ENCODE measurements around the gene MED4.

The MED4 gene

DNA sequence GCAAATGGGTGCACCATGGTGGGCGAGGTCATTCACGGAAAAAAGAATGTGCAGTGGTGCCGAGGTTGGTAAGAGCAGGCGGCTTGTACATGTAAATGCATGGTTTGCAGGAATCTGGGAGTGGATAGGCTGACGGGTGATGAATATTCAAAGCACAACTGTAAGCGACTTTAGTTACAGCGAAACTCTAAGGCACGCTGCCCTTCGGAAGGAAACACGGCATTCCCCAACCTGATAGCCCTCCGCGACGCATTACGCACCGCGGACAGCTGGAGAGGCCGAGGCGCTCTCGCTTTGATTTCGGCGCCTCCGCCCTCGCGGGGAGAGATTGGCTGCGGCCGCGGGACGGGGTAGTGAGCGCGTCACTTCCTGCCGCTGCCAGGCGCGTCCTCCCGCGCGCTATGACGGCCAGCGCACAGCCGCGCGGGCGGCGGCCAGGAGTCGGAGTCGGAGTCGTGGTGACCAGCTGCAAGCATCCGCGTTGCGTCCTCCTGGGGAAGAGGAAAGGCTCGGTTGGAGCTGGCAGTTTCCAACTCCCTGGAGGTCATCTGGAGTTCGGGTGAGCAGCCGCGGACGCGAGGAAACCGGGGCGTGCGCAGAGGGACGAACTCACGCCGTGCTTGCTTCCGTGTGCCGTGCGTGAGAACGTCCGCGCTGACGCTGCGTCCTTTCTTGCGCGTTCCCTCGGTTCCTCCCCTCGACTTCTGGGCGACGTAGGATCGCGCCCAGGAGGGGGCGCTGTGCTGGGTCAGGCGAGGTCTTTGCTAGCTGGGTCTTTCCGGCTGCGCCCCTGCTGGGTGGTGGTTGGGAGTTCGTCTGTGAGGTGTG lies 57.3 kb downstream of the MED4 start, which contains the start of gene NUDT15:
TSS of gene NUDT15 (plus strand) at position 381 of the 828 bp plus-strand sequence. CDS start at position 402, 21 bp downstream.
- peak; percentile 95 for DNase-seq (ENCODE audit: low spot score)

DNA sequence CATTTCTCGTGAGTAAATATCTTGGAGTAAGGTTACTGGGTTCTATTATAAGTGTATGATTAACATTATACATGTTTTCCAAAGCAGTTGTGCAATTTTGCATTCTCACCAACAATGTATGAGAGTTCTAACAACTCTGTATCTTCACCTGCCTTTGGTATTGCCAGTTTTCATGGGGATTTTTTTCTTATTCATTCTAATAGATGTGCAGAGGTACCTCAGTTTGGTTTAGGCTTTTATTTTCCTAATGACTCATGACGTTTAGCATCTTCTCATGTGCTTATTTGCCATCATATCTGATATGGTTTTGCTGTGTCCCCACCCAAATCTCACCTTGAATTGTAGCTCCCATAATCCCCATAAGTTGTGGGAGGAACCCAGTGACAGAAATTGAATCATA lies 65.0 kb downstream of the MED4 start:
- DNase-seq (ENCODE audit: low spot score): no peak

DNA sequence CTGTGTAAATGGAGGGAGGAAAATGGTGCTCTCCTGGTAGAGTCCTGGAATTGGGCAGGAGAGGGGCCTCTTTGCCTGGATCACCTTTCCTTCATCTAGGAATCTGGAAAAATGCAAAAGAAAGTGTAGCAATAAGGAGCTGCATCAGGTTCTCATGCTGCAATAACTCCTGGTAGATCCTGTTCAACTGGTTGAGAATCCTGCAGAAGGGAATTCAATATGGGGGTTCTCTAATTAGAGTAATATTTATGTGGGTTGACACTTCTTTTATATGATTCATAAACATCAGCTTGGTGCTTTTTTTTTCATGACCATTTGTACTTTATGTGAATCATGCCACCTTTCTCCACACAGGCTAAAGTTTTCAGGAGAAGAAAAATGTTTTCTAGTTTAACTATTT lies 66.8 kb downstream of the MED4 start:
- DNase-seq (ENCODE audit: low spot score): no peak

All from ecto neural progenitor cell (in vitro differentiated cells).